Measurements from ENCODE around the gene PYDC2.
"Not testable (repeated sequence)": the region's sequence is repeated elsewhere in the genome, so short reads cannot be mapped to it uniquely, and the experiment has no call there.

The PYDC2 gene

GRCh38 chr3:191473661-191474198 is 12.8 kb downstream of the PYDC2 start:
- no peak for DNase-seq

DNA sequence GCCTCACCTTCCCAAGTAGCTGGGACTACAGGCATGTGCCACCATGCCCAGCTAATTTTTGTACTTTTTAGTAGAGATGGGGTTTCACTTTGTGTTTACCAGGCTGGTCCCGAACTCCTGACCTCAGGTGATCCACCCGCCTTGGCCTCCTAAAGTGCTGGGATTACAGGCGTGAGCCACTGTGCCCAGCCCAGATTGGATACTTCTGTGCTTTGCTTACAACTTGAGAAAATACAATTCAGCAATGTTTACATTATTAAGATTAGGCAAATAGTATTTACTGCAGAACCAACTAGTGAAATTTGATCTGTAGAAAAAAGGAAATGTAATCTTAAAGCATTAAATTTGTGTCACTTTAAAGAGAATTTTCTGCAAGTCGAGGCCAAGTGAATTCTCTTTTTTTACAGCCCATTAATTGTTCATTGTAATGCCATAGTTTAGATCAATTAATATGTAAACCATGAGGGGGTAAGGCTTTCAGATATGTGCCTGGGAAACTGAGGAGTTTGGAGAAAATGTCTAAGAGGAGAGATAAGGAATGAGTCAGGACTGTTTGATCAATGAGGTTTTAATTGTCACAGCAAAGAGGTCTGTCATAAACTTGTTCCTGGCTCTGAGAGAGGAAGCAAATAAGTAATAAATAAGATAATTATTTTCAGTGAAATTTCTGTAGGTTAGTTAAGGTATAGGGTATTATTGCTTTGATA is 15.3 kb downstream of the PYDC2 start:
- DNase-seq, result no peak

DNA sequence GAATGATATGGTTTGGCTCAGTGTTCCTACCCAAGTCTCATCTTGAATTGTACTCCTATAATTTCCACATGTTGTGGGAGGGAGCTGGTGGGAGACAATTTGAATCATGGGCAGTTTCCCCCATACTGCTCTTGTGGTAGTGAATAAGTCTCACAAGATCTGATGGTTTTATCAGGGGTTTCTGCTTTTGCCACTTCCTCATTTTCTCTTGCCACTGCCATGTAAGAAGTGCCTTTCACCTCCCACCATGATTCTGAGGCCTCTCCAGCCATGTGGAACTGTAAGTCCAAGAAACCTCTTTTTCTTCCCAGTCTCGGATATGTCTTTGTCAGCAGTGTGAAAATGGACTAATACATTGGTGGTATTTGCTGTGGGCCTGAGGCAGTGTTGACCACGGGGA is 23.0 kb downstream of the PYDC2 start:
- DNase-seq, result not testable (repeated sequence)

DNA sequence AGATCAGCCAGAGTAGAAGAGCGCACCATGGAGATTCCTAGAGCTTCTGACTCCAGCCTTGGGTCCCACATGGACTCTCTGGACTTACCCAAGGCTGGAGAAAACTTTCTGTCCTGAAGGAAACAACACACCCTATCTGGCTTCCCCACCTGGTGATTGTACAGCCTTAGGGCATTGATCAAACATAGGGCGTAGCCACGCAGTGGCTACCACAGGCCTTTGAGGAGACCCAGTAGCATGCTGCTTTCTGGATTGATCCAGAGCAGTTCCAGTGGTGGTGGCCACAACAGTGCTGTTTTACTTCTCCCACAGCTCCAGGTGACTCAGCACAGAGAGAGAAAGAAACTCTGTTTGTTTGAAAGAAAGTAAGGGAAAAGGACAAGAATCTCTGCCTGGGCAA is 23.5 kb downstream of the PYDC2 start:
- DNase-seq, result no peak

DNA sequence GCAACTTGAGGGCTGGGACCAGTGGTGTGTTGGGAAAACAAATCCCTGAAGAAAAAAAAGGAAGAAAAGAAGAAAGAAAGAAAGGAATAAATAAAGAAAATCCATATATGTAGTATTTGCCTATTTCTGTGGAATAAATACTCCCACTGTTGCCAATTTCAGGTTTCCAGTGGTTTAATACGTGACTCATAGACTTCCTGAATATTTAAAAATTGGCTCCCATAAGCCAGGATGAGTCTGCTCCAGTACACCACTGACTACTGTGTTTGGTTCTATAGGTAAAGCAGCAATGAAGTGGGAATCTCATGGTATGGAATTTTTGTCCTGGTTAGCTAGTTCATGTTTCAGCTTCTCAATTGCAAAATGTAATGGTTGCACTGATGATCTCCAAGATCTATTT is 31.6 kb downstream of the PYDC2 start:
- no peak for DNase-seq

DNA sequence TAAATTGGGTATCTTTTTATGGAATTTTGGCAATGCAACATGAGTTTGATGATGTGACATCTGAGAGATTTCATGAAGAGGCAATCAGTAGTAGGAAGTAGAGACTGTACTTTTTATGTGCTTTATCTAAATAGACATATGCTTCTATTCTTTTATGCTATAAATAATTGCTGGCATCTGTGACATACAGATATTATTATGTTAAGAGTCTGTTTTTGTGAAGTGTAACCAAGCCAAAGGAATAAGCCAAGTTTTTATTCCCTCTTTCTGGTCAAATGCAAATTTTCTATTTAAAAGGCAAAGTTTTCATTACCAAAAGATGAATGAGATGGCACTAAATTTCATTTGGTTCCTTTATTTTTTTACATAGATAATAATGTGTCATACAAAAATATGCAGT is 32.4 kb downstream of the PYDC2 start:
- no peak for DNase-seq

GRCh38 chr3:191499307-191500080 is 38.5 kb downstream of the PYDC2 start:
- no peak for DNase-seq

- no peak for DNase-seq
Observed at GRCh38 chr3:191500892-191501291, 39.9 kb downstream of the PYDC2 start.

DNA sequence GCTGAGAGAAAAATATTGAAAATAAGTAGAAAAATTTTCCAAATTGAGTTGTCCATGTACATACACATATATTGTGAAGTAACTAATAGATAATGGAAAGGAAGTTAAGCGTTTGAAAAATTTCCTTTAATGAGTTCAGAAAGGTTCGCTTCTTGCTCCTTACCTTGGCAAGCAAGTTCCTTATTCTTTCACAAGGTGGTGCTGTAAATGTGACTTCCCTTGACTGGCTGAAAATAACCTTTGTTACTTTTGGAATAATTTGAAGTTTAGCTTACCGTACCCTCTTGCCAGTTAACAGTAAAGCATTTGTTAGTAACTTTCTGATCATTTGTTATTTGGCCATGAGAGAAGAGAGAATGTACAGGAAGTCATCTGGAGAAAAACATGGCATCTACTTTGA is 41.6 kb downstream of the PYDC2 start:
- no peak for DNase-seq

- DNase-seq, result no peak
Observed at GRCh38 chr3:191509078-191509477, 48.1 kb downstream of the PYDC2 start.

Measured in activated CD4-positive, alpha-beta T cell treated with anti-CD3 and anti-CD28 coated beads, Interleukin-2, Interleukin-6, amounts not matched to agents 100 ng/mL and 50 ng/mL, durations not matched to agents 16 hours and 8 hours (primary cell).